HepG2 (cell line): Measurements from ENCODE around the gene DHTKD1. TPM values are rescaled to one million over a fixed set of nuclear protein-coding genes. Genes with fewer than 3 reads are reported as not detected.

Experiments
- ATF6 ChIP-seq: sonication (generic); formaldehyde crosslinking; conservative IDR thresholded peaks from 2 replicates; pipeline ENCODE4 v1.4.0; 2020; ENCODE audit warnings: missing genetic modification reagents
- CCDC6 ChIP-seq: sonication (generic); formaldehyde crosslinking; IDR thresholded peaks from 2 replicates; pipeline ENCODE4 v1.8.1; 2022; ENCODE audit warnings: mild to moderate bottlenecking, missing genetic modification reagents, moderate library complexity
- GATA4 ChIP-seq: sonication (generic); IDR thresholded peaks from 2 replicates; pipeline ENCODE4 v1.6.1; 2016; ENCODE audit warnings: antibody characterized with exemption, low read depth, borderline replicate concordance
- IRX3 ChIP-seq: sonication (generic); formaldehyde crosslinking; IDR thresholded peaks from 2 replicates; pipeline ENCODE4 v1.8.1; 2023; ENCODE audit warnings: mild to moderate bottlenecking, low read depth, missing genetic modification reagents, borderline replicate concordance
- MED13 ChIP-seq: sonication (generic); formaldehyde crosslinking; IDR thresholded peaks from 2 replicates; pipeline ENCODE4 v1.5.0; 2020; ENCODE audit warnings: missing genetic modification reagents
- NFE2 ChIP-seq: sonication (generic); formaldehyde crosslinking; IDR thresholded peaks from 2 replicates; pipeline ENCODE4 v1.4.0; 2020; ENCODE audit warnings: missing genetic modification reagents
- PHF5A ChIP-seq: IDR thresholded peaks from one replicate; pipeline ENCODE4 v1.6.1; 2018; ENCODE audit warnings: low read depth, missing genetic modification reagents; ENCODE audit not compliant: unreplicated experiment
- POLR2AphosphoS5 ChIP-seq: IDR thresholded peaks from 2 replicates; pipeline ENCODE4 v1.6.1; 2012; ENCODE audit warnings: low read depth, low read length
- SP2 ChIP-seq: sonication (generic); formaldehyde crosslinking; IDR thresholded peaks from 2 replicates; pipeline ENCODE4 v1.5.1; 2020; ENCODE audit warnings: mild to moderate bottlenecking, missing genetic modification reagents
- TARDBP ChIP-seq: sonication (generic); formaldehyde crosslinking; IDR thresholded peaks from 2 replicates; pipeline ENCODE4 v1.8.0; 2022; ENCODE audit warnings: mild to moderate bottlenecking, missing genetic modification reagents
- ZNF451 ChIP-seq: sonication (generic); formaldehyde crosslinking; IDR thresholded peaks from 2 replicates; pipeline ENCODE4 v1.5.0; 2020; ENCODE audit warnings: mild to moderate bottlenecking, missing genetic modification reagents
- ZNF460 ChIP-seq: sonication (generic); formaldehyde crosslinking; IDR thresholded peaks from 2 replicates; pipeline ENCODE4 v1.5.1; 2020; ENCODE audit warnings: missing genetic modification reagents, mild to moderate bottlenecking, borderline replicate concordance
- ZNF713 ChIP-seq: sonication (generic); formaldehyde crosslinking; IDR thresholded peaks from 2 replicates; pipeline ENCODE4 v1.4.0; 2020; ENCODE audit warnings: mild to moderate bottlenecking, missing genetic modification reagents
- polyA plus RNA-seq, 8 experiments: library from polyadenylated mRNA; depleted of rRNA in 3 of 8; stranded (reverse) in 7 of 8; unstranded in 1 of 8; fragments of >200 nt; fragmentation: Illumina TruSeq in 4 of 8; extraction: Trizol in 4 of 8; gene quantifications; 2 replicates each; pipeline versions ENCODE4 v1.2.1 to v1.2.3, GENCODE V29; 2011 to 2016; ENCODE audit warnings: low read depth in 4 of 8, missing spikeins in 1 of 8, mixed read lengths in 1 of 8; ENCODE audit not compliant: insufficient read depth in 1 of 8
- total RNA-seq, 5 experiments: library from RNA; depleted of rRNA; stranded (reverse); fragments of >200 nt; fragmentation: Illumina TruSeq; extraction: Trizol; gene quantifications; 2 replicates each; pipeline ENCODE4 v1.2.3, GENCODE V29; 2016; ENCODE audit warnings: low read depth in 1 of 5
- TF ChIP-seq, protein P1 (sequence below): IDR thresholded peaks from 2 replicates; pipeline ENCODE4 v1.4.0; 2020; ENCODE audit warnings: mild to moderate bottlenecking, missing genetic modification reagents
- TF ChIP-seq, protein P2 (sequence below): sonication (generic); formaldehyde crosslinking; IDR thresholded peaks from 2 replicates; pipeline ENCODE4 v1.4.0; 2020; ENCODE audit warnings: missing genetic modification reagents; ENCODE audit errors: not compliant biosample characterization
- TF ChIP-seq, protein P3 (sequence below): sonication (generic); formaldehyde crosslinking; IDR thresholded peaks from 2 replicates; pipeline ENCODE4 v1.4.0; 2020; ENCODE audit warnings: missing genetic modification reagents, borderline replicate concordance

The DHTKD1 gene
- total and polyA plus RNA-seq, 2 of the 13 experiments (the other 11 are each of a cell fraction or from before 2014, with no cell fraction given): 9.6 to 14.1 TPM

DNA sequence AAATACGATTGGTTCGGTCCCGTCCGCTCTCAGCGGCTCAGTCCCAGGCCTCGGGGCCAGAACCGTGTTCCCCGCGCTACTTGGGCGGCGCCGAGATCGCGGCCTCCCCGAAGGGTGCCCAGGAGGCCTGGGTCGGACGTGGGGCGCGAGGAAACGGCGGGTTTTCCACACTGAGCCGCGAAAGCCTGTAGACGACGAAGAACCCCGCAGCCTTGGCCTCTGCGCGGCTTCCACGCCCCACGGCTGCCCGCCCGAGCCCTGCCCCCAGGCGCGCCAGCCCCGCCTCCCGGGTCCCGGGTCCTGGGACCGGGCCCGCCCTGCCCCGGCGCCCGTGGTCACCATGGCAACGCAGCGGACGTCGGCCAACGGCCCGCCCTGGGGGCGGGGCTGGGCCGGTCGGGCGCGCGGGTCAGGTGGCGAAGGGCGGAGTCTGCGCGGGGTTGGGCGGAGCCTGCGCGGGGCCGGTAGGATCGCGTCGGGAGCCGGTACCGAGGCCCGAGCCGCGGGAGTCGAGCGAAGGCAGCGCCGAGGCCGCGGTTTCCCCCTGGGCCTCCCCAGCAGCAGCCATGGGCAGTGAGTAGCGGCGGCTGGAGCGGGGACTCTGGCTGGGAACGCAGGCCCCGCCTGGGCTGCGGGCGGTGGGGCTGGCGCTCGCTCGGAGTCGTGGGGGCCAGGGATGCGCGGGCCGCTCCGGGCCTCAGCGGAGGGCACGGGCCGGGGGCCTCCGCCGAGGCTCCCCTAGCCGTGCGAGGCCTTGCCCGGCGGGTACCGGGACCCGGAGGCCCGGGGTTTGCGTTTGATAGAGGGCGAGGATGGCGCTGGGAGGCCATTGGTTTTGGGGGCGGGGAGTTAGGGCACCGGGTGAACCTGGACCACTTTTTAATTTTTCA is 60.7 kb downstream of the DHTKD1 start, which contains the start of gene SEC61A2 (continued):
- TF ChIP-seq ZNF451 (CRISPR knock-in tag) (0 out of 2 replicates have a peak, but pooled peaks have one; percentile 38), IRX3 (CRISPR knock-in tag) (peak; percentile 15; the same call in 1 of the 2 replicates), ZNF460 (no peak; the same call in 1 of the 2 replicates), GATA4 (no peak; the same call in 1 of the 2 replicates), CCDC6 (CRISPR knock-in tag) (0 out of 2 replicates have a peak, but pooled peaks have one; percentile 23), SP2 (no peak), ZNF713 (CRISPR knock-in tag) (no peak), POLR2AphosphoS5 (peak; percentile 72), PHF5A (no peak), MED13 (CRISPR knock-in tag) (0 out of 2 replicates have a peak, but pooled peaks have one; percentile 44), ATF6 (CRISPR knock-in tag) (no peak), TARDBP (peak; percentile 32; the same call in 1 of the 2 replicates), NFE2 (CRISPR knock-in tag) (no peak)
- TF ChIP-seq, protein P1, sequence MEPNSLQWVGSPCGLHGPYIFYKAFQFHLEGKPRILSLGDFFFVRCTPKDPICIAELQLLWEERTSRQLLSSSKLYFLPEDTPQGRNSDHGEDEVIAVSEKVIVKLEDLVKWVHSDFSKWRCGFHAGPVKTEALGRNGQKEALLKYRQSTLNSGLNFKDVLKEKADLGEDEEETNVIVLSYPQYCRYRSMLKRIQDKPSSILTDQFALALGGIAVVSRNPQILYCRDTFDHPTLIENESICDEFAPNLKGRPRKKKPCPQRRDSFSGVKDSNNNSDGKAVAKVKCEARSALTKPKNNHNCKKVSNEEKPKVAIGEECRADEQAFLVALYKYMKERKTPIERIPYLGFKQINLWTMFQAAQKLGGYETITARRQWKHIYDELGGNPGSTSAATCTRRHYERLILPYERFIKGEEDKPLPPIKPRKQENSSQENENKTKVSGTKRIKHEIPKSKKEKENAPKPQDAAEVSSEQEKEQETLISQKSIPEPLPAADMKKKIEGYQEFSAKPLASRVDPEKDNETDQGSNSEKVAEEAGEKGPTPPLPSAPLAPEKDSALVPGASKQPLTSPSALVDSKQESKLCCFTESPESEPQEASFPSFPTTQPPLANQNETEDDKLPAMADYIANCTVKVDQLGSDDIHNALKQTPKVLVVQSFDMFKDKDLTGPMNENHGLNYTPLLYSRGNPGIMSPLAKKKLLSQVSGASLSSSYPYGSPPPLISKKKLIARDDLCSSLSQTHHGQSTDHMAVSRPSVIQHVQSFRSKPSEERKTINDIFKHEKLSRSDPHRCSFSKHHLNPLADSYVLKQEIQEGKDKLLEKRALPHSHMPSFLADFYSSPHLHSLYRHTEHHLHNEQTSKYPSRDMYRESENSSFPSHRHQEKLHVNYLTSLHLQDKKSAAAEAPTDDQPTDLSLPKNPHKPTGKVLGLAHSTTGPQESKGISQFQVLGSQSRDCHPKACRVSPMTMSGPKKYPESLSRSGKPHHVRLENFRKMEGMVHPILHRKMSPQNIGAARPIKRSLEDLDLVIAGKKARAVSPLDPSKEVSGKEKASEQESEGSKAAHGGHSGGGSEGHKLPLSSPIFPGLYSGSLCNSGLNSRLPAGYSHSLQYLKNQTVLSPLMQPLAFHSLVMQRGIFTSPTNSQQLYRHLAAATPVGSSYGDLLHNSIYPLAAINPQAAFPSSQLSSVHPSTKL (CRISPR knock-in tag): no peak
- TF ChIP-seq, protein P2, sequence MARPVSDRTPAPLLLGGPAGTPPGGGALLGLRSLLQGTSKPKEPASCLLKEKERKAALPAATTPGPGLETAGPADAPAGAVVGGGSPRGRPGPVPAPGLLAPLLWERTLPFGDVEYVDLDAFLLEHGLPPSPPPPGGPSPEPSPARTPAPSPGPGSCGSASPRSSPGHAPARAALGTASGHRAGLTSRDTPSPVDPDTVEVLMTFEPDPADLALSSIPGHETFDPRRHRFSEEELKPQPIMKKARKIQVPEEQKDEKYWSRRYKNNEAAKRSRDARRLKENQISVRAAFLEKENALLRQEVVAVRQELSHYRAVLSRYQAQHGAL (CRISPR knock-in tag): no peak
- TF ChIP-seq, protein P3, sequence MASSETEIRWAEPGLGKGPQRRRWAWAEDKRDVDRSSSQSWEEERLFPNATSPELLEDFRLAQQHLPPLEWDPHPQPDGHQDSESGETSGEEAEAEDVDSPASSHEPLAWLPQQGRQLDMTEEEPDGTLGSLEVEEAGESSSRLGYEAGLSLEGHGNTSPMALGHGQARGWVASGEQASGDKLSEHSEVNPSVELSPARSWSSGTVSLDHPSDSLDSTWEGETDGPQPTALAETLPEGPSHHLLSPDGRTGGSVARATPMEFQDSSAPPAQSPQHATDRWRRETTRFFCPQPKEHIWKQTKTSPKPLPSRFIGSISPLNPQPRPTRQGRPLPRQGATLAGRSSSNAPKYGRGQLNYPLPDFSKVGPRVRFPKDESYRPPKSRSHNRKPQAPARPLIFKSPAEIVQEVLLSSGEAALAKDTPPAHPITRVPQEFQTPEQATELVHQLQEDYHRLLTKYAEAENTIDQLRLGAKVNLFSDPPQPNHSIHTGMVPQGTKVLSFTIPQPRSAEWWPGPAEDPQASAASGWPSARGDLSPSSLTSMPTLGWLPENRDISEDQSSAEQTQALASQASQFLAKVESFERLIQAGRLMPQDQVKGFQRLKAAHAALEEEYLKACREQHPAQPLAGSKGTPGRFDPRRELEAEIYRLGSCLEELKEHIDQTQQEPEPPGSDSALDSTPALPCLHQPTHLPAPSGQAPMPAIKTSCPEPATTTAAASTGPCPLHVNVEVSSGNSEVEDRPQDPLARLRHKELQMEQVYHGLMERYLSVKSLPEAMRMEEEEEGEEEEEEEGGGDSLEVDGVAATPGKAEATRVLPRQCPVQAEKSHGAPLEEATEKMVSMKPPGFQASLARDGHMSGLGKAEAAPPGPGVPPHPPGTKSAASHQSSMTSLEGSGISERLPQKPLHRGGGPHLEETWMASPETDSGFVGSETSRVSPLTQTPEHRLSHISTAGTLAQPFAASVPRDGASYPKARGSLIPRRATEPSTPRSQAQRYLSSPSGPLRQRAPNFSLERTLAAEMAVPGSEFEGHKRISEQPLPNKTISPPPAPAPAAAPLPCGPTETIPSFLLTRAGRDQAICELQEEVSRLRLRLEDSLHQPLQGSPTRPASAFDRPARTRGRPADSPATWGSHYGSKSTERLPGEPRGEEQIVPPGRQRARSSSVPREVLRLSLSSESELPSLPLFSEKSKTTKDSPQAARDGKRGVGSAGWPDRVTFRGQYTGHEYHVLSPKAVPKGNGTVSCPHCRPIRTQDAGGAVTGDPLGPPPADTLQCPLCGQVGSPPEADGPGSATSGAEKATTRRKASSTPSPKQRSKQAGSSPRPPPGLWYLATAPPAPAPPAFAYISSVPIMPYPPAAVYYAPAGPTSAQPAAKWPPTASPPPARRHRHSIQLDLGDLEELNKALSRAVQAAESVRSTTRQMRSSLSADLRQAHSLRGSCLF (CRISPR knock-in tag): no peak
